Stimulated activated CD4-positive, alpha-beta T cell treated with anti-CD3 and anti-CD28 coated beads, Interleukin-15, amount 100 ng/mL, for 24 hours (primary cell): ENCODE measurements around the gene KY.
"Not testable (repeated sequence)": the region's sequence is repeated elsewhere in the genome, so short reads cannot be mapped to it uniquely, and the experiment has no call there.

ENCODE experiments used
- DNase-seq: peaks from one replicate; pipeline ENCODE4 v3.0.0-alpha.2; 2020

KY gene

GRCh38 chr3:134600206-134600605, 50.6 kb downstream of the KY start:
- no peak for DNase-seq

GRCh38 chr3:134598763-134599545, 51.9 kb downstream of the KY start:
- no peak for DNase-seq

- no peak for DNase-seq
These were observed 53.3 kb downstream of the KY start for GRCh38 chr3:134597390-134597970.

GRCh38 chr3:134594986-134595385, 55.8 kb downstream of the KY start:
- DNase-seq, result not testable (repeated sequence)

GRCh38 chr3:134594331-134594741, 56.5 kb downstream of the KY start:
- no peak for DNase-seq

- no peak for DNase-seq
These were observed 58.0 kb downstream of the KY start for GRCh38 chr3:134592806-134593205.

GRCh38 chr3:134590766-134591165, 60.1 kb downstream of the KY start:
- DNase-seq, result no peak

GRCh38 chr3:134579141-134579665, 71.6 kb downstream of the KY start:
- DNase-seq, result no peak

GRCh38 chr3:134576831-134577230, 74.0 kb downstream of the KY start:
- DNase-seq, result no peak

- DNase-seq, result no peak
These were observed 74.4 kb downstream of the KY start for GRCh38 chr3:134576426-134576825.

- DNase-seq, result not testable (repeated sequence)
These were observed 80.9 kb downstream of the KY start for GRCh38 chr3:134569899-134570298.

GRCh38 chr3:134568790-134569189, 82.0 kb downstream of the KY start:
- DNase-seq, result no peak

- no peak for DNase-seq
These were observed 83.2 kb downstream of the KY start for GRCh38 chr3:134567605-134568004.

GRCh38 chr3:134564991-134565390, 85.8 kb downstream of the KY start:
- DNase-seq, result no peak

- no peak for DNase-seq
These were observed 87.2 kb downstream of the KY start for GRCh38 chr3:134563601-134564000.

GRCh38 chr3:134562055-134562454, 88.8 kb downstream of the KY start:
- DNase-seq, result no peak

- DNase-seq, result no peak
These were observed 91.2 kb downstream of the KY start for GRCh38 chr3:134559591-134559990.
